MM.1S (cell line): ENCODE data around the gene FHIT.

Experiments
- CTCF ChIP-seq: fragments of 300-600 bp; sonication (generic); IDR thresholded peaks from 2 replicates; pipeline ENCODE4 v1.5.1; 2016; ENCODE audit warnings: antibody characterized with exemption, low read length, mixed read lengths
- EZH2phosphoT487 ChIP-seq: fragments of 300-600 bp; sonication (generic); IDR thresholded peaks from 2 replicates; pipeline ENCODE4 v1.6.1; 2018; ENCODE audit warnings: antibody characterized with exemption, low read length

- no peak for TF ChIP-seq CTCF
- no peak for TF ChIP-seq EZH2phosphoT487
Measured at GRCh38 chr3:60553144-60553543, 698.1 kb downstream of the FHIT start.
